Measurements from ENCODE around the gene EXOC4. TPM values are rescaled to one million over a fixed set of nuclear protein-coding genes. Genes with fewer than 3 reads are reported as not detected.
A peak's percentile ranks its signal among the peaks of the same experiment; 100 is the strongest.
"Not testable (repeated sequence)": the region's sequence is repeated elsewhere in the genome, so short reads cannot be mapped to it uniquely, and the experiment has no call there.

EXOC4 gene
- 103 and 119 TPM in 2 replicates for total RNA-seq

- DNase-seq (ENCODE audit: low read depth, low spot score), result peak; percentile 85
Observed at GRCh38 chr7:133252858-133253518, at the start of gene EXOC4. TSS of gene EXOC4 (plus strand) at chr7:133253078.

- no peak for DNase-seq (ENCODE audit: low read depth, low spot score)
Observed at GRCh38 chr7:133203490-133203889, 49.4 kb upstream of the EXOC4 start.

GRCh38 chr7:133207687-133208086 lies 45.2 kb upstream of the EXOC4 start:
- no peak for DNase-seq (ENCODE audit: low read depth, low spot score)

- not testable (repeated sequence) for DNase-seq (ENCODE audit: low read depth, low spot score)
Observed at GRCh38 chr7:133210817-133211216, 42.1 kb upstream of the EXOC4 start.

GRCh38 chr7:133213772-133214171 lies 39.1 kb upstream of the EXOC4 start:
- not testable (repeated sequence) for DNase-seq (ENCODE audit: low read depth, low spot score)

GRCh38 chr7:133217773-133218172 lies 35.1 kb upstream of the EXOC4 start:
- DNase-seq (ENCODE audit: low read depth, low spot score), result no peak

- no peak for DNase-seq (ENCODE audit: low read depth, low spot score)
Observed at GRCh38 chr7:133230591-133231194, 22.2 kb upstream of the EXOC4 start.

GRCh38 chr7:133233142-133233541 lies 19.7 kb upstream of the EXOC4 start:
- no peak for DNase-seq (ENCODE audit: low read depth, low spot score)

GRCh38 chr7:133234961-133235875 lies 17.7 kb upstream of the EXOC4 start:
- peak; percentile 72 for DNase-seq (ENCODE audit: low read depth, low spot score)

- DNase-seq (ENCODE audit: low read depth, low spot score), result no peak
Observed at GRCh38 chr7:133237545-133237944, 15.3 kb upstream of the EXOC4 start.

- no peak for DNase-seq (ENCODE audit: low read depth, low spot score)
Observed at GRCh38 chr7:133240302-133240701, 12.6 kb upstream of the EXOC4 start.

- DNase-seq (ENCODE audit: low read depth, low spot score), result no peak
Observed at GRCh38 chr7:133246558-133246957, 6.3 kb upstream of the EXOC4 start.

- DNase-seq (ENCODE audit: low read depth, low spot score), result no peak
Observed at GRCh38 chr7:133248901-133249300, 4.0 kb upstream of the EXOC4 start.

GRCh38 chr7:133252506-133252857 lies 396 bp upstream of the EXOC4 start:
- DNase-seq (ENCODE audit: low read depth, low spot score), result no peak

GRCh38 chr7:133253519-133253875 lies 619 bp downstream of the EXOC4 start:
- DNase-seq (ENCODE audit: low read depth, low spot score), result no peak

- no peak for DNase-seq (ENCODE audit: low read depth, low spot score)
Observed at GRCh38 chr7:133255486-133255885, 2.6 kb downstream of the EXOC4 start.

GRCh38 chr7:133258174-133258573 lies 5.3 kb downstream of the EXOC4 start:
- DNase-seq (ENCODE audit: low read depth, low spot score), result no peak

- DNase-seq (ENCODE audit: low read depth, low spot score), result no peak
Observed at GRCh38 chr7:133265821-133266220, 12.9 kb downstream of the EXOC4 start.

GRCh38 chr7:133268355-133268754 lies 15.5 kb downstream of the EXOC4 start:
- DNase-seq (ENCODE audit: low read depth, low spot score), result no peak

- DNase-seq (ENCODE audit: low read depth, low spot score), result no peak
Observed at GRCh38 chr7:133272336-133272735, 19.5 kb downstream of the EXOC4 start.

- DNase-seq (ENCODE audit: low read depth, low spot score), result no peak
Observed at GRCh38 chr7:133273227-133273626, 20.3 kb downstream of the EXOC4 start.

GRCh38 chr7:133274265-133274664 lies 21.4 kb downstream of the EXOC4 start:
- DNase-seq (ENCODE audit: low read depth, low spot score), result no peak
